ENCODE results near the gene SERTAD3.
A peak's percentile ranks its signal among the peaks of the same experiment; 100 is the strongest.
"Not testable (repeated sequence)": the region's sequence is repeated elsewhere in the genome, so short reads cannot be mapped to it uniquely, and the experiment has no call there.

The SERTAD3 gene, protein sequence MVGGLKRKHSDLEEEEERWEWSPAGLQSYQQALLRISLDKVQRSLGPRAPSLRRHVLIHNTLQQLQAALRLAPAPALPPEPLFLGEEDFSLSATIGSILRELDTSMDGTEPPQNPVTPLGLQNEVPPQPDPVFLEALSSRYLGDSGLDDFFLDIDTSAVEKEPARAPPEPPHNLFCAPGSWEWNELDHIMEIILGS

GRCh38 chr19:40444000-40444824 lies at the start of gene SERTAD3:
TSS of gene SERTAD3 (minus strand) at chr19:40444335. CDS start at chr19:40442080, 2,255 bp downstream.
- DNase-seq (ENCODE audit: low read depth): peak; percentile 96

DNA sequence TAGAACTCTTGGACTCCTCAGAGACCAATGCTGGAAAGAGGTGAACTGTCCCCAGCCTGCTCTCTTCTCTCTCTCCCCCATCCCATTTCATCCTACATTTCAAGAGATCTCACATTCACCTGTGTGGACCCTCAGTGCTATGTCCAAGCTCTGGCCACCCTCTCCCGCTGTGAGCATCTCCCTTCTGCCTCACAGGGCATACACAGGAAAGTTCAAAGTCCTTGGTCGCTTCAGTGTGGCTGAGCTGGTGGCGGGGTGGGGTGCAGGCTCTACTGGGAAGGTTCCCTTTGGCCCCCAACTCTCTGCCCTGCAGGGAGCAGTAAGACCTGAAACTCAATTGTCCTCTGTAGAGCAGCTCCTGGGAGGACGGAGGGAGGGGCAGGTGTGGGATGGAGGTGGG lies 49.6 kb upstream of the SERTAD3 start:
- no peak for DNase-seq (ENCODE audit: low read depth)

GRCh38 chr19:40492274-40492673 lies 48.1 kb upstream of the SERTAD3 start:
- DNase-seq (ENCODE audit: low read depth): no peak

DNA sequence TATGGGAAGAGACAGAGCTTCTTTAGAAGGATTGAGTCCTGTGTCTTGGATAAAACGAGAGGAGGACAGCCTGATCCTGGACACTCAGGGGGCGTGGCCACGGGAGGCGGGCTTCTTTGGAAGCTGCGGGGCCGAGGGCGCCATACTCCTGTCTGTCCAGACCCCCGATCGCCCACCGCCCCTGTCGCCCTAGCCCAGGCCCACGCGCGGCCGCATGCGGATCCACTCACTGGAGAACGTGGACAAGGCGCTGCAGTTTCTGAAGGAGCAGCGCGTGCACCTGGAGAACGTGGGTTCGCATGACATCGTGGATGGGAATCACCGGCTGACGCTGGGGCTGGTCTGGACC lies 45.7 kb upstream of the SERTAD3 start:
- no peak for DNase-seq (ENCODE audit: low read depth)

DNA sequence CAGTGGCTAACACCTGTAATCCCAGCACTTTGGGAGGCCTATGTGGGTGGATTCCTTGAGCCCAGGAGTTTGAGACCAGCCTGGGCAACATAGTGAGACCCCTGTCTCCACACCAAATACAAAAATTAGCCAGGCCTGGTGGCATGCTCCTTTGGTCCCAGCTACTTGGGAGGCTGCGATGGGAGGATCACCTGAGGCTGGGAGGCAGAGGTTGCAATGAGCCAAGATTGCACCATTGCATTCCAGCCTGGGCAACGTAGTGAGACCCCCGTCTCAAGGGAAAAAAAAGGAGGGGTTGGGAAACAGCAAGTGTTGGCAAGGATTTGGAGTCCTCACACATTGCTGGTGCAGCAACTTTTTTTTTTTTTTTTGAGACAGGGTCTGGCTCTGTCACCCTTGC lies 41.9 kb upstream of the SERTAD3 start:
- no peak for DNase-seq (ENCODE audit: low read depth)

GRCh38 chr19:40475878-40476644 lies 31.9 kb upstream of the SERTAD3 start:
- DNase-seq (ENCODE audit: low read depth): not testable (repeated sequence)

DNA sequence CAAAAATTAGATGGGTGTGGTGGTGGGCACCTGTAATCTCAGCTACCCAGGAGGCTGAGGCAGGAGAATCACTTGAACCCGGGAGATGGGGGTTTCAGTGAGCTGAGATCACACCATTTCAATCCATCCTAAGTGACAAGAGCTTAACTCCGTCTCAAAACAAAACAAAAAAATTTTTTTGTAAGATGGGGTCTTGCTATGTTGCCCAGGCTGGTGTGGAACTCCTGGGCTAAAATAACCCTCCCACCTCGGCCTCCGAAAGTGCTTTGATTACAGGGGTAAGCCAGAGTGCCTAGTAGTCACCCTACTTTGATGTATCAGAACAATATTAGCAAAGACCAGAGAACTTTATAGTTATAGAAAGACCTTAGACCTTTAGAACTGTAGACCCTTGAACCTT lies 30.6 kb upstream of the SERTAD3 start:
- DNase-seq (ENCODE audit: low read depth): no peak

- no peak for DNase-seq (ENCODE audit: low read depth)
These were observed 28.4 kb upstream of the SERTAD3 start for GRCh38 chr19:40472516-40472915.

GRCh38 chr19:40471111-40471510 lies 27.0 kb upstream of the SERTAD3 start:
- DNase-seq (ENCODE audit: low read depth): no peak

- DNase-seq (ENCODE audit: low read depth): no peak
These were observed 24.9 kb upstream of the SERTAD3 start for GRCh38 chr19:40469011-40469410.

DNA sequence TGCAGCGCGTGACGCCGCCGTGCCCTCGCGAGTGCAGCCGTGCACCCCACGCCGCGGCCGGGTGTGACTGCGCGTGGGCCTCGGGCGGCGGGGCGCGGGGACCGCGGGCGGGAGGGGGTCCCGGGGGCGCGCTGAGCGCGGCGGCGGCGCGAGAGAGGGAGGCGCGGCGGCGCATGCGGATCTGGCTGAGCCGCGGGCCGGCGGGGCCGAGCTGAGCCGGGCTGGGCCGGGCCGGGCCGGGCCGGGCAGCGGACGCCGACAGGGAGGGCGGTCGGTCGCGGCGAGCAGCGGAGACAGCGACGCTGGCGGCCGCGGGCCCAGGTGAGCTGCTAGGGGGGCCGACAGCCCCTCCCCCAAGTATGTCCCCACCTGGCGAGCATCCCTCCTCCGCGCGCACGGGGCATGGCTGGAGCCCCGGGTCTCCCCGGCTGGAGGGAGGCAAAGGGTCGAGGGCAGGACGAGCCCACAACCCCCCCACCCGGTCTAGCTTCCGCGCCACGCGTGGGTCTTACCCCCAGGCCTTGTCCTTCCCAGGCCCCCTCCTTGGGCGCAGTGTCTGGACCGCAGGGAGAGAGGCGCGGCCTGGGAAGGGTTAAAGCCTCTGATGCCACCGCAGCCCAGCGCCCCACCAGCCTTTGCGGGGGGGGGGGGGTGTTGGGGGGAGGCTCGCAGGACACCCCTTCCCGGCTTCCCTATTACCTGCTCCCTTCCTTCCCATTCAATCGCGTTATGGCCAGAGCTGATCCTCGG lies 23.0 kb upstream of the SERTAD3 start, which contains the start of gene SPTBN4:
Gene SPTBN4 (plus strand): TSS at position 17 of the 750 bp plus-strand sequence. CDS start 5,621 bp downstream, outside the sequence.
- no peak for DNase-seq (ENCODE audit: low read depth)

GRCh38 chr19:40466219-40466984 lies 22.3 kb upstream of the SERTAD3 start:
- no peak for DNase-seq (ENCODE audit: low read depth)

DNA sequence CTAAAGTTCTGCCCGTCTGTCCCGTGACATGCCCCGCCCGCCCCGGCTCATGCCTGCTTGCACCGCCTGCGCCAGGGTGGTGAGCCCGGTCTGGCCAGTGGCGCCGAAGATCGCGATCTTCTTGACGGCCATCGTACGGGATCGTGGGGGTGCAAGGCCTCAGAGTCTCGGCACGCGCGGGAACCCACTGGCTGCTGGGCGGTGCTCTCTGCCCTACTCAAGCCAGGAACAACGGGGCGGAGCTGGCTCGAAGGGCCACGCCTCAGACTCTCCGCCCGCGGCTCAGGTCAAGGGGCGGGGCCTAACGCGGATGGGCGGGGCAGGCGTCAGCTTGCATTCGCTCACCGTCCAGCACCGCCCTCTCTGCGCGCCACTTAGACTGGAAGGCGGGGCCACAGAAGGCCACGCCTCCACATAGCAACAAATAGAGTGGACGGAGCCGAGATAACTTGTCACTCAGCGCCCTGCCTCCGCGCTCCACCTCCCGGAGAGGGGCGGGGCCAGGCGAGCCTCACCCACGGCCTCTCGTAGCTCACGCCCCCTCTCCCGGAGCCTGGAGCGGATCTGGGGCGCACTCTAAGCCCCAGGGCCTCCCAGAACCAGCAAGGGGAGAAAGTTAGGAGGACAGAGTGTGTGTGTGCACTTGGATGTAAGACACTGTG lies 21.6 kb upstream of the SERTAD3 start, which contains the start of gene BLVRB:
Gene BLVRB (minus strand): TSS at position 189 of the 662 bp plus-strand sequence. CDS start 57 bp downstream, at position 132.
- peak; percentile 97 for DNase-seq (ENCODE audit: low read depth)

- peak; percentile 69 for DNase-seq (ENCODE audit: low read depth)
These were observed 21.0 kb upstream of the SERTAD3 start for GRCh38 chr19:40465025-40465556.

- DNase-seq (ENCODE audit: low read depth): peak; percentile 94
These were observed 20.2 kb upstream of the SERTAD3 start for GRCh38 chr19:40464059-40465024.

DNA sequence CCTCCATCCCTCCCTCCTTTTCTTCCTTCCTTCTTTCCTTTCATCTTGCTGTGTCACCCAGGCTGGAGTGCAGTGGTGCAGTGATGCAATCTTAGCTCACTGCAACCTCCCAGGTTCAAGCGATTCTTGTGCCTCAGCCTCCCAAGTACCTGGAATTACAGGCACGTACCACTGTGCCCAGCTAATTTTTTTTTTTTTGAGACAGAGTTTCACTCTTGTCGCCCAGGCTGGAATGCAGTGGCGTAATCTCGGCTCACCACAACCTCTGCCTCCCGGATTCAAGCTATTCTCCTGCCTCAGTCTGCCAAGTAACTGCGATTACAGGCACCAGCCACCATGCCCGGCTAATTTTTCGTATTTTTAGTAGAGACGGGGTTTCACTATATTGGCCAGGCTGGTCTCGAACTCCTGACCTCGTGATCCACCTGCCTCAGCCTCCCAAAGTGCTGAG lies 19.5 kb upstream of the SERTAD3 start:
- peak; percentile 9 for DNase-seq (ENCODE audit: low read depth)

- no peak for DNase-seq (ENCODE audit: low read depth)
These were observed 17.6 kb upstream of the SERTAD3 start for GRCh38 chr19:40461669-40462221.

DNA sequence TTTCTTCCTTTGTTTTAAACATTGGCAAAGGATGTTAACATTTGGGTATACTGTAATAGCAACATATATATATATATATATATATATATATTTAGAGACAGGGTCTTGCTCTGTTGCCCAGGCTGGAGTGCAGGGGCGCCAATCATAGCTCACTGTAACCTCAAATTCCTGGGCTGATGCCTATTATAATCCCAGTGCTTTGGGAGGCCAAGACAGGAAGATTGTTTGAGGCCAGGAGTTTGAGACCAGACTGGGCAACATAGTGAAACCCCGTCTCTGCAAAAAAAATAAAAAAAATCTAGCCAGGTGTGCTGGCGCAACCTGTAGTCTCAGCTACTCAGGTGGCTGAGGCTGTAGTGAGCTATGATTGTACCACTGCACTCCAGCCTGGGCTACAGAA lies 16.1 kb upstream of the SERTAD3 start:
- no peak for DNase-seq (ENCODE audit: low read depth)

DNA sequence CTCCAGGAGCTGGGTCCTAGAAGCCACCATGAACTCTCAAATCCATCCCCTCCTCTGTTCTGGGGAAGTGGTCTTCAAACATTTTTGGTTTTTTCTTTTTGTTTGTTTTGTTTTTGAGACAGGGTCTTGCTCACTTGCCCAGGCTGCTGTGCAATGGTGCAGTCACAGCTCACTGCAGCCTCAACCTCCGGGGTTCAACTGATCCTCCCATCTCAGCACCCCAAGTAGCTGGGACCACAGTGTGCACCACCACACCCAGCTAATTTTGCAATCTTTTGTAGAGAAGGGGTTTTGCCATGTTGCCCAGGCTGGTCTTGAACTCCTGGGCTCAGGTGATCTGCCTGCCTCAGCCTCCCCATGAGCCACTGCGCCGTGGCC lies 14.5 kb upstream of the SERTAD3 start:
- no peak for DNase-seq (ENCODE audit: low read depth)
